Activated CD8-positive, alpha-beta memory T cell treated with anti-CD3 and anti-CD28 coated beads, Interleukin-2, amount 10 ng/mL, durations not matched to agents 7 days and 5 days (primary cell): Measurements from ENCODE around the gene SULT2A1. TPM values are rescaled to one million over a fixed set of nuclear protein-coding genes. Genes with fewer than 3 reads are reported as not detected.
"Not testable (repeated sequence)": the region's sequence is repeated elsewhere in the genome, so short reads cannot be mapped to it uniquely, and the experiment has no call there.

Source experiments
- ATAC-seq: fragments of 150-1000 bp; cut with Tn5 transposase; one replicate; pipeline ENCODE4 v1.10.0; 2021; ENCODE audit warnings: moderate library complexity
- CTCF ChIA-PET: fragments of 350-600 bp; sonication (Branson Sonifier 250); formaldehyde crosslinking; loops from one replicate; lab custom pipeline; 2021; ENCODE audit warnings: antibody characterized with exemption; lab: Charles Lee
- DNase-seq: peaks from one replicate; pipeline ENCODE4 v3.0.0-alpha.2; 2020
- H3K27ac Mint-ChIP-seq: one replicate; pipeline ENCODE4 v1.8.0; 2021; ENCODE audit warnings: mild to moderate bottlenecking, mixed read lengths
- H3K27me3 Mint-ChIP-seq: one replicate; pipeline ENCODE4 v1.8.0; 2021; ENCODE audit warnings: mixed read lengths
- H3K36me3 Mint-ChIP-seq: one replicate; pipeline ENCODE4 v1.8.0; 2021; ENCODE audit warnings: mild to moderate bottlenecking, mixed read lengths
- H3K4me1 Mint-ChIP-seq: one replicate; pipeline ENCODE4 v1.8.0; 2021; ENCODE audit warnings: mixed read lengths
- H3K4me3 Mint-ChIP-seq: one replicate; pipeline ENCODE4 v1.8.0; 2021; ENCODE audit warnings: mild to moderate bottlenecking, moderate library complexity, mixed read lengths
- H3K9me3 Mint-ChIP-seq: one replicate; pipeline ENCODE4 v1.8.0; 2022; ENCODE audit warnings: low read depth, mixed read lengths
- total RNA-seq, 2 experiments: library from RNA; stranded (reverse); gene quantifications; one replicate each; pipeline ENCODE4 v1.2.3, GENCODE V29; 2021

Gene SULT2A1, protein sequence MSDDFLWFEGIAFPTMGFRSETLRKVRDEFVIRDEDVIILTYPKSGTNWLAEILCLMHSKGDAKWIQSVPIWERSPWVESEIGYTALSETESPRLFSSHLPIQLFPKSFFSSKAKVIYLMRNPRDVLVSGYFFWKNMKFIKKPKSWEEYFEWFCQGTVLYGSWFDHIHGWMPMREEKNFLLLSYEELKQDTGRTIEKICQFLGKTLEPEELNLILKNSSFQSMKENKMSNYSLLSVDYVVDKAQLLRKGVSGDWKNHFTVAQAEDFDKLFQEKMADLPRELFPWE
- total RNA-seq: not detected

DNA sequence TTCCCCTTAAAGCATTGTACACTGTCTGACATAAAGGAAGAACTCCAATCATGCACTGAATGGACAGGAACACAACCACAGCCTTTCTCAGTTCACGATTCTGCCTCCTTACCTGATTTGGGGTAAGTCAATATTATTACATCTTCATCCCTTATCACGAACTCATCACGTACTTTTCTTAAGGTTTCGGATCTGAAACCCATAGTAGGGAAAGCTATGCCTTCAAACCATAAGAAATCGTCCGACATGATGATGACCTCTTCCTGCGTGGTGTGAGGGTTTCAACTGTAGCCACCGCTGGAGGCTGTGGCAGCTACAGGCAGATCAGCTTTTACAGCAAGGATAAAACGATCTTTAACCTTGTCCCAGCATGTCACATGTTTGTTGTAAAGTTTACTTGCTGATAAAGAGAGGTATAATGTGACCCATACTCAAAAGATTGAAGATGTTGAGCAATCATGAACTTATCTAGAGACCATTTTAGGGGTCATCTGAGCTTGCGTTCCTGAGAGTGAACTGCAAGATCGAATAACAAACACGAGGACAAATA, at the start of gene SULT2A1:
SULT2A1 (minus strand) TSS at position 306 of the 550 bp plus-strand sequence; CDS start at position 248, 58 bp downstream.
- DNase-seq: no peak
- Mint-ChIP-seq H3K4me3 (no peak within 1 kb of the TSS), H3K4me1 (no peaks in the 10 kb centered on the region), H3K27ac (no peak within 1 kb of the TSS), H3K36me3 (no peaks in the 10 kb centered on the region), H3K9me3 (no peaks in the 10 kb centered on the region), H3K27me3 (peaks cover 7% of the 10 kb centered on the region)
- CTCF ChIA-PET: no interaction called here
- ATAC-seq: no peak

DNA sequence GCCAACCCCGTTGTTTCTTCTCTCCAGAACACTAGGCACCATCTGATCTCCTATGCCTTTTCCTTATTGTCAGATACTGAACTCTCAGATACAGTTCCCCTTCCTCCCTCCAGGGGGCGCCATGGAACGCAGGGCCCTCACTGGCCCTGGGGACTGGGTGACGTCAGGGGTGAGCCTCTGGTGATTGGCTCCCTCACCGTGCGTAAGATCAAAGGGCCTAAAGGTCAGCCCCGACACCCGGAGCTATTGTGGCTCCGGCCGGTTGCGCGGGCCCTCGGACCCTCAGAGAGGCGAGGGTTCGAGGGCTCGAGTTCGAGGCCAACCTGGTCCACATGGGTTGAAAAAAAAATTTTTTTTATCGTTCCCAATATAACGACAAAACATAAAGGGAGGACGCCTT, 42.5 kb upstream of the SULT2A1 start:
- H3K27ac Mint-ChIP-seq, H3K9me3 Mint-ChIP-seq, DNase-seq, H3K27me3 Mint-ChIP-seq, H3K36me3 Mint-ChIP-seq, CTCF ChIA-PET, ATAC-seq, H3K4me1 Mint-ChIP-seq, H3K4me3 Mint-ChIP-seq: not testable (repeated sequence)

DNA sequence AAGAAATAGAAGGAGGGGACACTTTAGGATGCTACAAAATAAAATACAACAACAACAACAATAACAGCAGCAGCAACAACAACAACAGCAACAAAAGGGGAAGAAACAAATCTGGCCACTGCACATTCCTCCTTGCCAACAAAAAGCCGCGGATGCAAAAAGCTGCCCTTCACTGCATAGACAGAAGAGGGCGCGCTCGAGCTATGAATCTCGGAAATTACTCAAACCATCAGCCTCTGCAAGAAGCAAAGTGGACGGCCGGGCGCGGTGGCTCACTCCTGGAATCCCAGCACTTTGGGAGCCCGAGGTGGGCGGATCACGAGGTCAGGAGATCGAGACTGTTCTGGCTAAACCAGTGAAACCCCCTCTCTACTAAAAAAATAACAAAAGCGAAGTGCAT, 34.0 kb upstream of the SULT2A1 start:
- H3K27me3 Mint-ChIP-seq, H3K4me3 Mint-ChIP-seq, CTCF ChIA-PET, H3K9me3 Mint-ChIP-seq, H3K27ac Mint-ChIP-seq, ATAC-seq, DNase-seq, H3K4me1 Mint-ChIP-seq, H3K36me3 Mint-ChIP-seq: not testable (repeated sequence)

DNA sequence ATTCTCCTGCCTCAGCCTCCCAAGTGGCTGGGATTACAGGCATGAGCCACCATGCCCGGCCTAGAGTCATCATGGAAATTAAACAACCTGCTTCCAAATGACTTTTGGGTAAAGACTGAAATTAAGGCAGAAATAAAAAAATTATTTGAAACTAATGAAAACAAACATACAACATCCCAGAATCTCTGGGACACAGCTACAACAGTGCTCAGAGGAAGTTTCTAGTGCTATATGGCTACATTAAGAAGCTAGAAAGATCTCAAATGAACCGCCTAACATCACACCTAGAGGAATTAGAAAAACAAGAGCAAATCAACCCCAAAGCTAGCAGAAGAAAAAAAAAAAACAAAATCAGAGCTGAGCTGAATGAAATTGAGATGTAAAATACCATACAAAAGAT, 24.1 kb upstream of the SULT2A1 start:
- H3K27ac Mint-ChIP-seq, CTCF ChIA-PET, DNase-seq, H3K9me3 Mint-ChIP-seq, H3K4me3 Mint-ChIP-seq, H3K27me3 Mint-ChIP-seq, H3K36me3 Mint-ChIP-seq, H3K4me1 Mint-ChIP-seq, ATAC-seq: not testable (repeated sequence)

DNA sequence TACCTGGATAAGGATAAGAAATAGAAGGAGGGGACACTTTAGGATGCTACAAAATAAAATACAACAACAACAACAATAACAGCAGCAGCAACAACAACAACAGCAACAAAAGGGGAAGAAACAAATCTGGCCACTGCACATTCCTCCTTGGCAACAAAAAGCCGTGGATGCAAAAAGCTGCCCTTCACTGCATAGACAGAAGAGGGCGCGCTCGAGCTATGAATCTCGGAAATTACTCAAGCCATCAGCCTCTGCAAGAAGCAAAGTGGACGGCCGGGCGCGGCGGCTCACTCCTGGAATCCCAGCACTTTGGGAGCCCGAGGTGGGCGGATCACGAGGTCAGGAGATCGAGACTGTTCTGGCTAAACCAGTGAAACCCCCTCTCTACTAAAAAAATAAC, 23.2 kb upstream of the SULT2A1 start:
- H3K4me1 Mint-ChIP-seq, H3K27me3 Mint-ChIP-seq, H3K27ac Mint-ChIP-seq, H3K4me3 Mint-ChIP-seq, H3K9me3 Mint-ChIP-seq, CTCF ChIA-PET, H3K36me3 Mint-ChIP-seq, ATAC-seq: not testable (repeated sequence)
- peak; percentile 92 for DNase-seq

DNA sequence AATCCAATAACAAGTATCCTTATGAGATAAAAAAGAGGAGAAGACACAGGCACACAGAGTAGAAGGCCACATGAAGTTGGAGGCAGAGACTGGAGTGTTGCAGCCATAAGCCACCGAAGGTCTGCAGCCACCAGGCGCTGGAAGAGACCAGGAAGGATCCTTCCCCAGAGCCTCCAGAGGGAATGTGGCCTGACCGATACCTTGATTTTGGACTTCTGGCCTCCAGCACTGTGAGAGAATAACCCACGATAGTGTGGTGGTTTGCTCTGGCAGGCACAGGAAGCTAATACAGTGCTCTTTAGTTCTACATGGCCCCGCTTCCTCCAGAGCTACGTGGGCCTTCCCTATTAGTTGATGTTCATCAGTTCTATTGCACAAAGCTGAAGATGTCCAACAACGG, 15.3 kb upstream of the SULT2A1 start:
- H3K27ac Mint-ChIP-seq: no peak overlapping the region
- ATAC-seq (no peak), DNase-seq (no peak)

DNA sequence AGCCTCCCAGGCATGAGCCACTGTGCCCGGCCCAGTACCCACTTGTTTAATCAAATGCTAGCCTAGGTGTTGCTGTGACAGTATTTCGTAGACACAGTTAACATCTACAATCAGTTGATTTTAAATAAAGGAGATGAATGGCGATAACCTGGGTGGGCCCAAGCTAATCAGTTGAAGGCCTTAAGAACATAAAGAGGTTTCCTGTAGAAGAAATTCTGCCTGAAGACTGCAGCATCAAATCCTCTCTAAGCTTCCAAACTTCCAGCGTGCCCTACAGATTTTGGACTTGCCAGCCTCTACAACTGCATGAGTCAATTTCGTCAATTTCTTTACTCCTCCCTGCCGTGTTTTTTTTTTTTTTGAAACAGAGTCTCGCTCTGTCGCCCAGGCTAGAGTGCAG, 13.2 kb upstream of the SULT2A1 start:
- Mint-ChIP-seq H3K4me1 (no peaks in the 10 kb centered on the region), H3K36me3 (no peaks in the 10 kb centered on the region), H3K4me3 (no peak overlapping the region), H3K27me3 (peaks cover 8% of the 10 kb centered on the region), H3K9me3 (no peaks in the 10 kb centered on the region), H3K27ac (no peak overlapping the region)
- CTCF ChIA-PET: no interaction called here
- DNase-seq (no peak), ATAC-seq (no peak)

More for the DNA sequence above, 15.3 kb upstream of the SULT2A1 start:
- H3K9me3 Mint-ChIP-seq: no peaks in the 10 kb centered on the region
- peaks cover 7% of the 10 kb centered on the region for H3K27me3 Mint-ChIP-seq
- H3K36me3 Mint-ChIP-seq: no peaks in the 10 kb centered on the region
- H3K4me3 Mint-ChIP-seq: no peak overlapping the region
- no peaks in the 10 kb centered on the region for H3K4me1 Mint-ChIP-seq
- CTCF ChIA-PET: no interaction called here

DNA sequence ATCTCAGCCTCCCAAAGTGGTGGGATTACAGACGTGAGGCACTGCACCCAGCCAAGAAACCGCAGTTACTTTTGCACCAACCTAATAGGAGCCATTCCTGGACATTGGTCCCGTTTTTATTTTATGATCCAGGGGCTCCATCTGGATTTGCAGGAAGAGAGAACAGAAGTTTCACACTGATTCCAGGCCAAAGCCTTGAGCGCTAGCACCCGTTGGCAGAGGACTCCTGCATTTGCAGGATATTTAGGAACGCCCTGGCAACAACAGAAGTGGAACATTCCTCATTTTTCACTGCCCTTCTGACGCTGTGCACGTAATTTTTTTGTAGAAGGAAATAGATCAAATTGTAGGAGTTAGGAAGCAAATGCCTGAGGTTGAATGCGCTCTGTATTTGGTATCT, 11.7 kb upstream of the SULT2A1 start:
- DNase-seq (no peak), ATAC-seq (no peak)
- H3K4me1 Mint-ChIP-seq: no peaks in the 10 kb centered on the region
- H3K36me3 Mint-ChIP-seq: no peaks in the 10 kb centered on the region
- no peak overlapping the region for H3K4me3 Mint-ChIP-seq
- CTCF ChIA-PET: no interaction called here
- peaks cover 8% of the 10 kb centered on the region for H3K27me3 Mint-ChIP-seq
- no peaks in the 10 kb centered on the region for H3K9me3 Mint-ChIP-seq
- H3K27ac Mint-ChIP-seq: no peak overlapping the region

DNA sequence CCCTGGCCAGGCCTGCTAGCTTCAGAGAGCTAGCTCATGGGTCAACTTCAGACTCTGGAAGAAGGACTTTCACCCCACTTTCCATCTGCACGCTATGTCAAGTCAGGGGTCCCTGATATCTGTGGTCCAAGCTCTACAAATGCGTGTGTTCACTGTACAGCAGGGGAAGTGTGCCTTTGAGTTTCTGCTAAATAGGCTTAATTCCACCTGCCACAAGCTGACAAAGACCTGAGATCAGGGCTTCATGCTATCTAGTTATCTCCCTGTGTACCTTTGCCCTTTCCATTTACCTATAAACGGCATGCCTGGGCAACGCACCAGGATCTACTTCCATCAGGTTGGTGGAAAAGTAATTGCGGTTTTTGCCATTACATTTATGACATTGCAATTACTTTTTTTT, 10.7 kb upstream of the SULT2A1 start:
- peaks cover 4% of the 10 kb centered on the region for H3K9me3 Mint-ChIP-seq
- H3K4me3 Mint-ChIP-seq: no peak overlapping the region
- ATAC-seq (no peak), DNase-seq (no peak)
- CTCF ChIA-PET: no interaction called here
- no peaks in the 10 kb centered on the region for H3K4me1 Mint-ChIP-seq
- H3K27me3 Mint-ChIP-seq: peaks cover 2% of the 10 kb centered on the region
- no peaks in the 10 kb centered on the region for H3K36me3 Mint-ChIP-seq
- H3K27ac Mint-ChIP-seq: no peak overlapping the region

DNA sequence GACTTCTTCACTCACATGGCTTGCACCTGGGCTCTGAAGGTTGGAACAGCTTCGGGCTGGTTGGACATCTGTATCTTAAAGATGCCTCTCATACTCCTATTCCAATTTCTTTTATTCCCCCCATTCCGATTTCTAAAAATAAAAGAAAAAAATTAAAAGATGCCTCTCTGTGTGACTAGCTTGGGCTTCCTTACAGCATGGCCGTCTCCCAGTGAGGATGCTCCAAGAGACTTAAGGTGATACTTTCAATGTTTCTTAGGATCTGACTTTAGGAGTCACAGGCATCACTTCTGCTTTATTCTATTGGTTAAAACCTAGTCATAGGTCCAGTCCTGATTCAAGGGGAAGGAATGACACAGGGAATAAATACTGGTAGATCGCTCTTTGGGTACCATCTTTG, 9.9 kb upstream of the SULT2A1 start:
- no peak overlapping the region for H3K4me3 Mint-ChIP-seq
- H3K9me3 Mint-ChIP-seq: peaks cover 4% of the 10 kb centered on the region
- H3K36me3 Mint-ChIP-seq: no peaks in the 10 kb centered on the region
- CTCF ChIA-PET: no interaction called here
- ATAC-seq (no peak), DNase-seq (no peak)
- H3K27me3 Mint-ChIP-seq: peaks cover 2% of the 10 kb centered on the region
- no peak overlapping the region for H3K27ac Mint-ChIP-seq
- H3K4me1 Mint-ChIP-seq: no peaks in the 10 kb centered on the region

DNA sequence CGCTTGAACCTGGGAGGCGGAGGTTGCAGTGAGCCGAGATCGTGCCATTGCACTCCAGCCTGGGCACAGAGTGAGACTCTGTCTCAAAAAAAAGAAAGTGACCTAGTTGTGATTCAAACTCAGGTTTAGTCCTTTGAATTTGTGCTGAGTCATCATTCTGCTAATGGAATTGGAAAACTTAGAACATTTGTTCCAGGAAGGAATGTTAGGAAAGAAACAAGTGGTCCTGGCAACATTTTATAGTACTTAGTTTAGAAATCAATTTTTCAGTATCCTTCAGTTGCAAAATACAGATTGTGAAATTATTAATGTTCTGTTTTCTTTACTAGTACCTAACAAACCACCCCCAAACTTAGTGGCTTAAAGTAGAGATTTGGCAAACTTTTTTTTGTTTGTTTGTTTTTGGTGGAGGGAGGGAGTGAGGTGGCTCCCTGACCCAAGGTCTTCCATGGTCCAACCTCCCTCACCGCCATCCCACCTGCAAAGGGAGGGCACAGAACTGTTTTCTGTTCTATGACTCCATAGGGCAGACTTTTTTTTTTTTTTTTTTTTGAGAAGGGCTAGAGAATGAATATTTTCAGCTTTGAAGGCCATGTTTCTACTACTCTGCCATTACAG, 9.2 kb upstream of the SULT2A1 start:
- Mint-ChIP-seq H3K36me3 (no peaks in the 10 kb centered on the region), H3K27me3 (peaks cover 2% of the 10 kb centered on the region), H3K4me1 (no peaks in the 10 kb centered on the region), H3K27ac (no peak overlapping the region), H3K9me3 (peaks cover 4% of the 10 kb centered on the region), H3K4me3 (no peak overlapping the region)
- CTCF ChIA-PET: no interaction called here
- ATAC-seq: no peak
- DNase-seq: no peak

DNA sequence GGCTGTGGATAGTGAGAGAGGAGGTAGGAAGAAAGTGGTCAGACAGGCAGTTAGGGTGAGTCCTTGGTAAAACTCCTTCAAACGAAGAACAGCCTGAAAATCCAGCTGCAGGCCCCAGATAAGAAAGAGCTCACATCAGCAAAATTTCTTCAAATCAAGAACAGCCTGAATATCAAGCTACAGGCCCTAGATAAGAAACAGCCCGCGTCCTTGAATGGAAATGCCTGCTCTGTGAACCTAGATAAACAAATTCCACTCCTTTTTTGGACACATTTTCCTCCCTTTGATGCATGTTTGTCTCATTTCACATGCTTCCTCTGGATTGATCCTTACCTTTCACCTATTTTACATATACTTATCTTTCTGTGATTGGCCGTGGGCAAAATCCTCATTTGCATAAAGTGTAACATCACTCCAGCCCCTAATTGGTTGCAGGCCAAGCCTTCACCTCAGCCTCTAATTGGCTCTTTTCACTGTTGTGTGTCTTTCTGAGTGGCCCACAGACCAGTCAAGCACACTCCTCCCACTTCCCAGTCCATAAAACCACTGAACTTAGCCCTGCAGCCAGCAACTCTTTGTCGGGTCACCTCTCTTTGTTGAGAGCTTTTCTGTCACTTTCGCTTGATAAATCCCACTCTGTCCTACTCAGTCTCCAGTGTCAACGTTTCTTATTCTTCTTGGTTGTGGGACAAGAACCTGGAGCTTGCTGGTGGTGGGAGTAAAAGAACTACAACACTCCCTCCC, 6.0 kb upstream of the SULT2A1 start:
- ATAC-seq: no peak
- no peaks in the 10 kb centered on the region for H3K4me1 Mint-ChIP-seq
- H3K4me3 Mint-ChIP-seq: no peak overlapping the region
- H3K9me3 Mint-ChIP-seq: peaks cover 4% of the 10 kb centered on the region
- peaks cover 2% of the 10 kb centered on the region for H3K27me3 Mint-ChIP-seq
- DNase-seq: no peak
- no peaks in the 10 kb centered on the region for H3K36me3 Mint-ChIP-seq
- CTCF ChIA-PET: interaction anchor here (1.1 to 1.6 kb wide), 2 partner anchors 18 to 23 kb away, joined by 3 to 4 read pairs; no protein-coding TSS in a partner anchor
- H3K27ac Mint-ChIP-seq: no peak overlapping the region

DNA sequence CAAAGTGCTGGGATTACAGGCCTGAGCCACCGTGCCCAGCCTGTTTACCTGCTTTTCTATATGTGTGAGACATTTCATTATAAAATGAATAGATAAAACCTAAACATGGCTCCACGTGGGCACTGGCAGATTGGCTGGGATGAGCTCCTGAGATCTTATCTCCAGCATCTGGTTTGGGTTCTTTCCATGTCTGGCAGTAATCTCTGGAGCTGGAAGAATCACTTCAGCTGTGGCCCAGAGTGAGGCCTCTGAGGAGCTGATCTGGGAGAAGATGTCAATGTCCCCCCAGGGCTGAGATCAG, 5.5 kb upstream of the SULT2A1 start:
- ATAC-seq (no peak), DNase-seq (no peak)
- Mint-ChIP-seq H3K27ac (no peak overlapping the region), H3K4me1 (no peaks in the 10 kb centered on the region), H3K4me3 (no peak overlapping the region), H3K27me3 (peaks cover 2% of the 10 kb centered on the region), H3K36me3 (no peaks in the 10 kb centered on the region), H3K9me3 (peaks cover 4% of the 10 kb centered on the region)
- CTCF ChIA-PET: interaction anchor here (1.6 kb wide), 1 partner anchor 17 kb away, joined by 4 read pairs; no protein-coding TSS in a partner anchor
